DND-41 (cell line): ENCODE data around the gene CLSTN2.

Experiments used
- EZH2 ChIP-seq: IDR thresholded peaks from 3 replicates; pipeline ENCODE4 v1.6.1; 2012; ENCODE audit warnings: borderline replicate concordance, low read depth, mild to moderate bottlenecking, moderate library complexity, low read length, inconsistent platforms; ENCODE audit not compliant: severe bottlenecking
- TF ChIP-seq, protein P1 (sequence below): IDR thresholded peaks from 2 replicates; pipeline ENCODE4 v1.5.1; 2012; ENCODE audit warnings: borderline replicate concordance, low read length, moderate library complexity, mild to moderate bottlenecking; ENCODE audit not compliant: poor library complexity, severe bottlenecking; ENCODE audit errors: extremely low read depth

- TF ChIP-seq, protein P1, sequence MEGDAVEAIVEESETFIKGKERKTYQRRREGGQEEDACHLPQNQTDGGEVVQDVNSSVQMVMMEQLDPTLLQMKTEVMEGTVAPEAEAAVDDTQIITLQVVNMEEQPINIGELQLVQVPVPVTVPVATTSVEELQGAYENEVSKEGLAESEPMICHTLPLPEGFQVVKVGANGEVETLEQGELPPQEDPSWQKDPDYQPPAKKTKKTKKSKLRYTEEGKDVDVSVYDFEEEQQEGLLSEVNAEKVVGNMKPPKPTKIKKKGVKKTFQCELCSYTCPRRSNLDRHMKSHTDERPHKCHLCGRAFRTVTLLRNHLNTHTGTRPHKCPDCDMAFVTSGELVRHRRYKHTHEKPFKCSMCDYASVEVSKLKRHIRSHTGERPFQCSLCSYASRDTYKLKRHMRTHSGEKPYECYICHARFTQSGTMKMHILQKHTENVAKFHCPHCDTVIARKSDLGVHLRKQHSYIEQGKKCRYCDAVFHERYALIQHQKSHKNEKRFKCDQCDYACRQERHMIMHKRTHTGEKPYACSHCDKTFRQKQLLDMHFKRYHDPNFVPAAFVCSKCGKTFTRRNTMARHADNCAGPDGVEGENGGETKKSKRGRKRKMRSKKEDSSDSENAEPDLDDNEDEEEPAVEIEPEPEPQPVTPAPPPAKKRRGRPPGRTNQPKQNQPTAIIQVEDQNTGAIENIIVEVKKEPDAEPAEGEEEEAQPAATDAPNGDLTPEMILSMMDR: no peak
- no peak for TF ChIP-seq EZH2
Observed at GRCh38 chr3:140031170-140031569, 96.2 kb downstream of the CLSTN2 start.
